Measurements from ENCODE around the gene ANXA1.

Gene ANXA1

GRCh38 chr9:73215249-73215648, 63.6 kb downstream of the ANXA1 start:
- no peak for DNase-seq

- no peak for DNase-seq
Observed at GRCh38 chr9:73216100-73216499, 64.4 kb downstream of the ANXA1 start.

Measured in CD4-positive, alpha-beta T cell treated with Interleukin-10 for 1 hour (primary cell).